Measurements from ENCODE around the gene KCNQ1OT1.
A peak's percentile ranks its signal among the peaks of the same experiment; 100 is the strongest.

The KCNQ1OT1 gene

DNA sequence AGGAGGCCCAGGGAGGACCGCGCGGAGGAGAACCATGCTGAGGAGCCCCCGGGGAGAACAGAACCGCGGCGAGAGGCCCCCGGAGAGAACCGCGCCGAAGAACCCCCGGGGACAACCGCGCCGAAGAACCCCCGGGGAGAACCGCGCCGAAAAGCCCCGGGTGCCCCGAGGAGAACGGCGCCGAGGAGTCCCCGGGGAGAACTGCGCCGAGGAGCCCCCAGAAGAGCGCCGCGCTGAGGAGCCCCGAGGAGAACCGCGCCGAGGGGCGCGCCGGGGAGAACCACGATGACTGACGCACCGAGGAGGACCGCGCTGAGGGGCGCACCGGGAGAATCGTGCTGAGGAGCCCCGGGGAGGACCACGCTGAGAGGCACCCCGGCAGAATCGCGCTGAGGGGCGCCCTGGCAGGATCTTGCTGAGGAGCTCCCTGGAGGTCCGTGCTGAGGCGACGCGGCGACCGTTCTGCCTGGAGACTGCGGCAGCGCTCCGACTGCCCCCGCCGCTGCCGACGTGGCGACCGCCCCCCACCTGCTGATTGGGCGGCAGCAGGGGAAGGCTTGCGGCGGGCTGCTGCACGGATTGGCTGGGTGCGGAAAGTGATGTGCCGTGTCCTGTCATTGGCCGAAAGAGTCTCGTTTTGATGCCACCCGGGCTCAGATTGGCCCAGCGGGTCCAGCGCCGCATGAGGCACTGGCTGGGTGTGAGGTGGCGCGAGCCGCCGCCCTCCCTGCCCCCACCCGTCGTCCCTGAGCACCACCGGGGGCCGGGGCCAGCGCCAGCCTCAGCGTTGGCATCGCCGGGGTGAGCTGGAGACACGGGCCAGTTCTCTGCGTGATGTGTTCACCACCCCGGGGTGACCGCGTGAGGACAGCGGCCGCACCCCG lies at the start of gene KCNQ1OT1:
KCNQ1OT1 (minus strand) TSS at position 464 of the 884 bp plus-strand sequence.
- peak; percentile 96 for DNase-seq

GRCh38 chr11:2748814-2749554 lies 49.2 kb upstream of the KCNQ1OT1 start:
- no peak for DNase-seq

DNA sequence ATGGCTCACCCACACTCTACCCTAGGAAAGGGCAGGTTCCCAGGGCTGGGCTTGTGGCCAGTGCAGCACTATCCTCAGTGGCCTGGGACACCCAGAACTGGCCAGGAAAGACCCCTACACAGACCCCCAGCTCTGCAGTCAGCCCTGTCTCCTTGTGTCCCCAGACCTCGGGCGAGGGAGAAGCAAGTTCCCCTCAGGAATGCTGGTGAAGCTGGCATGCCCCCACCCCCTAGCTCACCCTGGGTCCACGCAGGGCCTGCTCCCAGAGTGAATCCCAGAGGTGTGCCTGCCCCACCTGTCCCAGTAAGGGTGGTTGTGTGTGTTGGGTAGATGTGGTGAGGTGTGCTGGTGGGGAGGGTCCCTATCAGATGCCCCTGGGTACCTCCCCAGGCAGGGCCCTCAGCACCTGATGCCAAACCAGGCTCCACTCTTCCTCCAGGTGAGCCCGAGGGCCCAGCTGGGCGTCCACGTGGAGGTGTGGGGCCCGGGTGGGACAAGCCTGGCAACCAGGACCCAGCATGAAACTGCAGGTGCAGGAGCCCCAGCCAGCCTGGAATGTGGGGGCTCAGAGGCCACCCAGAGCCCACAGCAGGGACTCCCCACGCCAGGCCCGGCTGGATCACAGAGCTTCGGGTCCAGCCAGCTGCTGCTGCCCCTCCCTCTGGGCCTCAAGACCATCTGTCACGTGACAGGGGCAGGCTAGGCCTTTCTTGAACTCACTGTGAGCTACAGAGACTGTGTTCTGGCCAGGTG lies 48.4 kb upstream of the KCNQ1OT1 start:
- DNase-seq, result peak; percentile 17

DNA sequence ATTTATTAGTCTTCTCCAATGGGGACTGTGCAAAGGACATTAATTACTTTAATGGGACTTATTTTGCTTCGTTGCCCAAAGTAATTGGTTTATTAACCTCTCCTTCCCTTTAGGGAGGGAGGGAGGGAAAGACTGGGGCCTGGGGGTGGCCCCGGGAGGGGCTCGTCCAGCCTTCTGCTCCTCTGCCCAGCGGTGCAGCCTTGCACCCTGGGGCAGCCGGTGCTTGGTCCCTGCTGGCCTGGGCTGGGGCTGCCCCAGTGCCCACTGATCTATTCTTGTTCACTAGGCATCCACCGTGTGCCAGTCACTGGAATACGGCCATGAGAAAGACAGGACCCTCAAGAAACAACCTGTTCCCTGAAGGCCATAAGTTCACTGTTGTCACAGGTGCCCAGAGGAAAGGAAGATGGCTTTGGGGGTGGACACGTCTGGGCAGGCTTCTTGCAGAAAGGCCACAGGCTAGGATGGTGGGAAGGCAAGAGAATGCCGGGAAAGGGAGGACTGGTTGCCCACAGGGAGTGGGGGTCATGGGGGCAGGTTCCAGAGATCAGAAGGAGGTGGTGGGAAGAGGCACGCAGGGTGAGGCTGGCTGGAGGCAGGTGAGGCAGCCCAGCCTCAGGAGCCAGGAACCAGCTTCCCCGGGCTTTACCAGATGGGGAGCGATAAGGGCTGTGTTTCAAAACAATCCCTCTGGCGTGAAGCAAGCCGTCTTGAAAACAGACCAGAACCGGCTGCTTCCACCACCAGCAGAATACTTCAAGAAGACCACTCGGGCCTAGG lies 47.6 kb upstream of the KCNQ1OT1 start:
- peak; percentile 10 for DNase-seq

DNA sequence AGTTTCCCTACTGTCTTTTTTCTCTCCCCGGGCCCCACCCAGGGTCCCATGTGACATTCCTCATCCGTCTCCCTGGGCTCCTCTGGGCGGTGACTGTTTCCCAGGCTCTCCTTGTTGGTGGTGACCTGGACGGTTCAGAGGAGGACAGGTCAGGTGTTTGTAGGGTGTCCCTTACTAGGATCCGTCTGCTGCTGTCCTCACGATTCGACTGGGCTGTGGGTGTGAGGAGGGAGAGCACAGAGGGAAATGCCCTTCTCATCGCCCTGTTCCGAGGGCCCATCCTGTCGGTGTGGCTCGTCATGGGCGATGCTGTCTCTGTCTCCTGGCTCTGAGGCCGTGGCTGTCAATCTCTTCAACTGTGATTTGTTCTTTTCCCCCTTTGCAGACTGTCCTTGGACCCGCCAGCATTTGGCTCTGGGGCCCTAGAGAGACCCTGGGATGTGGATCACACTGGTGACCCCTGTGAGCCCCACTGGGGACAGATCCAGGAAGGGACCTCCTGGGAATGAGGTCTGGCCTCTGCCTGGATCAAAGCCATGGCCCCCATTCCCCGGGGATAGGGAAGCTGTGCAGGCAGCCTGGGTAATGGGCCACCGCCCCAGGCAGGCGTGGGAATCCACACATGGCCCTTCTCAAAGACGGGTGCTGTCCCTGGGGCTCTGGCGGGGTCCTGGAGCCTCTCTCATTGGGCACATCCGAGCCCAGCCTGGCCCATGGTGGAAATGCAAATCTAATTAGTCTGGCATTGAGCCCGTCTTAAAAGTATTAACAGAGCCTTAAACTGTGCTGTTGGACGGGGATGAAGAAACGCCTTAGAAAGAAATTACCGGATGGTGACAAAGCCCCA lies 46.8 kb upstream of the KCNQ1OT1 start:
- DNase-seq, result peak; percentile 9

DNA sequence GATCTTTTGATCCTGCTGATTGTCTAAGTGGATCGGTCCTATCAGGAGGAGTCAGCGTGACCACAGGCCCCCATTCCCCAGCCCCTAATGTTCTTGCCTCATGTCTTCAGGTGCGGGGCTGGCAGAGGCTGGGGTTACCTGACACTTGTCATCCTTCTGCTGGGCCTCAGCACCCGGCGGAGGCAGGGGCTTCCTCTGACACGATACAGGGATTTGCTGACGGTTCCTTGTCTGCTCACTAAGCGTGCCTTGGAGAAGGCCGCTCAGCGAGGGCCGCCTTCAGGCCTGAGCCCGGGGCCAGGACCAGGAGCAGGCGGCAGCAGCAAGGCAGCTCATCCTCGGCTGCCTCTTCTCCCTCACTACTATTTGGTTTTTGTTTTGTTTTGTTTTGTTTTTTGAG lies 45.7 kb upstream of the KCNQ1OT1 start:
- no peak for DNase-seq

DNA sequence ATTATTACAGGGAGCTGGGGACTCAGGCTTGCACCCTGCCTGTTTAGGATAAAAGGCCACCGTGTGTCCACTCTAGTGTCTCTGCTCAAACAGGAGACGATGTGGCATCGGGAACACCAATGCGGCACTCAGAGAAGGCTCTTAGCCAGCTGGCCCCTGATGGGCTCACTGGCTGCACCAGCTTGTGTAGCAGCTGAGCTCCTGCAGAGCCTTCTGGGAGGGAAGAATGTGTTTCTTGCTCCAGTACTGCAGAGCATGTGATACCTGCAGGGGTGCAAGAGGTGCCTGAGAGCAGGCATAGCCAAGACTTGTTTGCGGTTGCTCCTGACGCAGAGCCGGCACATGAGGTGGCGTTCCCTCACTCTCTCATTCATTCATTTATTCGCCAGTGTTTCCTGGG lies 44.4 kb upstream of the KCNQ1OT1 start:
- DNase-seq, result peak; percentile 8

GRCh38 chr11:2743427-2744110 lies 43.8 kb upstream of the KCNQ1OT1 start:
- peak; percentile 18 for DNase-seq

DNA sequence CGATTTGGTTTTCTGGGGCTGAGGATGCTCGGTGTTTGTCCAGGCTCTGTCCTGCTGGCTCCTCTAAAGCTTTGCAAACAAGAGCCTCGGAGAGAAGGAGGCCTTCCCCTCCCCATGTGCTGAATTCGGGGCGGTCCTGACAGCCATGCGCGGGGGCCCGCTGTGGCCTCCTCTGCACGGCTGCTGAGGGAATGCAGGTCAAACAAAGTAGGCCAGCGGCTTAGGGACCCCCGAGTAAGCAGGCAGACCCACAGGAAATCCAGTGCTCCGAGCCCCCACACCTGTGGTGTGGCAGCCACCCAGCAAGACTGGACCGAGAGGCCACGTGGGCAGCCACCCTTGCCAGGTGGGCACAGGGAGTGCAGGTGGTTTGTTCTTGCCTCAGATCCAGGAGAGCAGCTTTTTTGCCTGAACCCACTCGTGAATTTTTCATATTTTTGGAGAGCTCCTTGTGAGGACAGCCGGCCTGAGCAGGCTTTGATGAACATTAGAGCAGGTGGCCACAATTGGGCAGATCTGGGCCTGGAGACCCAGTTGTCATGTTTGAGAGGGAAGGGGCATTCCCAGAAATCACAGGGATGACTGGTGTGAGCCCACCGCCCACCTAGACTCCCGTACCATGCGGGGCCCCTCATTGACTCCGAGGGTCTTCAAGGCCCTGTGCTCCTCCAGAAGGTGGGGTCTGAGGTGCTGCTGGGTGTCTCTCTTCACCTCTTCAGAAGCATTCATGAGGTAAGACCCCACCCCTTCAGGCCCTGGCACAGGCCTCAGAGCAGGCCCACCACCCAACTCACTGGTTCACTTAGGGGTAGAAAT lies 43.0 kb upstream of the KCNQ1OT1 start:
- DNase-seq, result peak; percentile 18

- no peak for DNase-seq
These were observed 42.4 kb upstream of the KCNQ1OT1 start for GRCh38 chr11:2742201-2742600.

DNA sequence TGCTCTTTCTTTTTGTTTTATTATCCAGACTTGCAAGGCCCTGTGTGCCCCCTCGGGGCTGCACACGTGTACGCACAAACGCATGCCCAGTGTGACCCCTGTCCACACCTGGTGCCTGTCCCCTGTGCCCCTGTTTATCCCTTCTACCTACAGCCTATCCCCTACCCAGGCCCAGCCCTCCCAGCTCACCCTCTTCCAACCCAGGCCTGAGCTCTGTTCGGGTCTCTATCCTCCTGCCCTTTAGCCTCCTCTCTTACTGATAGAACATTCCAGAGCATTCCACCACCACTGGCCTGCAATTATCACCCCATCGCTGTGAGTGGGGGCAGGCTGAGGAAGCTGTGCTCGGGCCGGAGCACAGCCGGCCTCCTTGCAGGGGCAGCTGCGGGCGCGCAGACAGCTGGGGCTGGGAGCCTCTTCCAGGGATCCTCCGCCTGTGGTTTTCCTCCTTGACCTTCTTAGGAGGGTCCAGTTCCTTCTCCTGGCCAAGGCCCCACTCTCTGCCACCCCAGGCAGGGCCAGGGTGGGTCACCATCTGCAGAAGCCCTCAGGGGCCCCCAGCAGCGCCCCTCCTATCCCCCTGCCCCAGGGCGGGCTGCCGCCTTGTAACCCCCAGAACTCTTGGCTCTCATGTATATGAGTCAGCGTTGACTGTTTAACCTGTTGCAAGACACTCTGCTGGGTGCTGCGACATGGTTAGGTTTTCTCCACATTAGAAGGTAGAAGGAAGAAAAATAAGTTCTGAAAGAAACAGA lies 41.8 kb upstream of the KCNQ1OT1 start:
- DNase-seq, result peak; percentile 60

- peak; percentile 11 for DNase-seq
These were observed 41.2 kb upstream of the KCNQ1OT1 start for GRCh38 chr11:2741006-2741376.

- DNase-seq, result peak; percentile 13
These were observed 40.6 kb upstream of the KCNQ1OT1 start for GRCh38 chr11:2740275-2740940.

- no peak for DNase-seq
These were observed 39.9 kb upstream of the KCNQ1OT1 start for GRCh38 chr11:2739531-2740274.

GRCh38 chr11:2738551-2739431 lies 39.0 kb upstream of the KCNQ1OT1 start:
- DNase-seq, result no peak

GRCh38 chr11:2737866-2738265 lies 38.1 kb upstream of the KCNQ1OT1 start:
- DNase-seq, result no peak

DNA sequence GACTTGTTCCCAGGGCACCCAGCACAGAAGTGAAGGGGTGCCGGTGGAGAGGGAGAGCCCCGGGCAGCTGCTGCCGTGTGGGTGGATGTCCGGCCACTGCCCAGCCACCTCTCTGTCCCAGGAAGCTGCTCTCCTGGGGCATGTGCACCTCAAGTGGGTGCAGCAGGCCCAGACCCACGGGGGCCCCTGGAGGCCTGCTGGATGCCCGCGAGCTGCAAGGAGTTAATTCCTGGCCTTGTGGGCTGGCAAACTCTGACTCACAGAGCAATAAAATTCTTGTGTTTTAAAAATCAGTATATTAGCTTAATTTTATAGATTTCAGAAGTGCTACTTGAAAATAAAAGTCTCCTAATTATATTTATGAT lies 37.4 kb upstream of the KCNQ1OT1 start:
- no peak for DNase-seq
